ENCODE measurements around the gene MYO7B.

Gene MYO7B

GRCh38 chr2:127634626-127635379 is 99.3 kb downstream of the MYO7B start:
- DNase-seq = no peak

- DNase-seq = no peak
Measured at GRCh38 chr2:127635380-127636237, 100.1 kb downstream of the MYO7B start.

- DNase-seq = no peak
Measured at GRCh38 chr2:127636248-127637235, 101.1 kb downstream of the MYO7B start.

GRCh38 chr2:127637236-127637630 is 101.8 kb downstream of the MYO7B start:
- no peak for DNase-seq

- DNase-seq = no peak
Measured at GRCh38 chr2:127637725-127638252, 102.3 kb downstream of the MYO7B start.

- DNase-seq = no peak
Measured at GRCh38 chr2:127638361-127639110, 103.1 kb downstream of the MYO7B start.

- no peak for DNase-seq
Measured at GRCh38 chr2:127639111-127639474, 103.6 kb downstream of the MYO7B start.

- DNase-seq = peak in 5 of 58 donors; percentile 15 to 51 (median 22)
Measured at GRCh38 chr2:127640082-127641072, 104.9 kb downstream of the MYO7B start.

GRCh38 chr2:127641133-127641532 is 105.7 kb downstream of the MYO7B start:
- DNase-seq = no peak

GRCh38 chr2:127641846-127642507 is 106.5 kb downstream of the MYO7B start:
- DNase-seq = no peak

- no peak for DNase-seq
Measured at GRCh38 chr2:127642706-127643438, 107.4 kb downstream of the MYO7B start.

- peak in 4 of 58 donors; percentile 17 to 55 (median 36) for DNase-seq
Measured at GRCh38 chr2:127643439-127644065, 108.1 kb downstream of the MYO7B start.

GRCh38 chr2:127644066-127645025 is 108.9 kb downstream of the MYO7B start:
- no peak for DNase-seq

GRCh38 chr2:127645026-127645394 is 109.5 kb downstream of the MYO7B start:
- no peak for DNase-seq

GRCh38 chr2:127645395-127646291 is 110.2 kb downstream of the MYO7B start, which contains the start of gene GPR17:
GPR17 (plus strand) TSS chr2:127646153; CDS start chr2:127650736, 4,583 bp downstream.
- peak in 44 of 58 donors; percentile 15 to 84 (median 60) for DNase-seq
